ENCODE results near the gene MED15. TPM values are rescaled to one million over a fixed set of nuclear protein-coding genes. Genes with fewer than 3 reads are reported as not detected.

Gene MED15
- polyA plus RNA-seq, 12 donors = 27.4 to 91.0 (median 35.9) TPM; not detected in 1

GRCh38 chr22:20569059-20570058 lies 61.9 kb downstream of the MED15 start:
- DNase-seq = no peak

- DNase-seq = no peak
Measured at GRCh38 chr22:20571078-20571503, 63.7 kb downstream of the MED15 start.

GRCh38 chr22:20571531-20572007 lies 64.2 kb downstream of the MED15 start:
- no peak for DNase-seq

GRCh38 chr22:20572132-20572802 lies 64.9 kb downstream of the MED15 start:
- no peak for DNase-seq

GRCh38 chr22:20573176-20573832 lies 65.9 kb downstream of the MED15 start:
- no peak for DNase-seq

GRCh38 chr22:20573833-20574615 lies 66.6 kb downstream of the MED15 start:
- no peak for DNase-seq

- no peak for DNase-seq
Measured at GRCh38 chr22:20574920-20575353, 67.5 kb downstream of the MED15 start.

- no peak for DNase-seq
Measured at GRCh38 chr22:20575724-20576444, 68.5 kb downstream of the MED15 start.

GRCh38 chr22:20576445-20576816 lies 69.0 kb downstream of the MED15 start:
- DNase-seq = no peak

GRCh38 chr22:20577045-20577444 lies 69.6 kb downstream of the MED15 start:
- DNase-seq = no peak

- DNase-seq = no peak
Measured at GRCh38 chr22:20577549-20577975, 70.2 kb downstream of the MED15 start.

- no peak for DNase-seq
Measured at GRCh38 chr22:20578192-20578591, 70.8 kb downstream of the MED15 start.

GRCh38 chr22:20578707-20579106 lies 71.3 kb downstream of the MED15 start:
- no peak for DNase-seq

- no peak for DNase-seq
Measured at GRCh38 chr22:20579273-20580120, 72.1 kb downstream of the MED15 start.

- DNase-seq = no peak
Measured at GRCh38 chr22:20580179-20580578, 72.8 kb downstream of the MED15 start.

- DNase-seq = no peak
Measured at GRCh38 chr22:20580611-20581502, 73.4 kb downstream of the MED15 start.

GRCh38 chr22:20581503-20582170 lies 74.2 kb downstream of the MED15 start:
- DNase-seq = no peak

- no peak for DNase-seq
Measured at GRCh38 chr22:20582171-20582511, 74.7 kb downstream of the MED15 start.
